ENCODE results near the gene INTS12. TPM values are rescaled to one million over a fixed set of nuclear protein-coding genes. Genes with fewer than 3 reads are reported as not detected.

The INTS12 gene
- total and polyA plus RNA-seq, 10 of the 15 experiments (the other 5 are each of a cell fraction or from before 2014, with no cell fraction given), result 24.2 to 52.4 (median 37.3) TPM

DNA sequence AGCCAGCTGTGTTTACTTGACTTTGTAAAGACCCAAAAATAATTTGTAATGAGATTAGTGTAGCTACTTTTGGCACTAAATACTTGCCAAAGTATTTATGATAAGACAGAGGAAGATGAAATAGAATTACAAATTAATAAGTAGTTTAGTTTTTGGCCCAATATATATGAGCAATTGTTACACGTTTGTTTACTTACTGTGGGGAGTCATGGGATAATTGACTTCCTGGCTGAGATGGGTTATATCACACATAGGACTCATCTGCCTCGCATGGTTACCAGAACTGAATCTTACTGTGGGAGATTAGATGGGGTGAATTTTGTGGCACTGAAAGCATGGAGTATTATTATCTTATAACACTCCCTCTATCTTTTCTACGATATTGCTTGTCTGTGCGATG lies 66.6 kb downstream of the INTS12 start:
- in situ Hi-C loops (cut with MboI), result no loop called here
- SMC1A ChIA-PET (ENCODE audit: uncharacterized antibody, unreplicated experiment), result interaction anchor here (1.0 kb wide), 1 partner anchor 15 kb away, joined by 3 read pairs; no protein-coding TSS in a partner anchor
- H3K27me3 ChIP-seq (replicated peaks in 1 of 2; ENCODE audit: control insufficient read depth in 2 of 2, insufficient read depth in 2 of 2, low read length in 1 of 2), result no peaks in the 10 kb centered on the region
- DNase-seq (ENCODE audit: low read depth, low spot score) (no peak), ATAC-seq (no peak), FAIRE-seq (no peak)
- H3K79me2 ChIP-seq (ENCODE audit: control insufficient read depth, insufficient read depth, low read length), result no peaks in the 10 kb centered on the region
- POLR2A ChIA-PET, result interaction anchor here (0.7 kb wide), 1 partner anchor 17 kb away, joined by 3 read pairs; no protein-coding TSS in a partner anchor
- H3K9ac ChIP-seq (ENCODE audit: control insufficient read depth, insufficient read depth, low read length), result no peak overlapping the region
- H3K9me3 ChIP-seq (replicated peaks; ENCODE audit: control insufficient read depth, insufficient read depth, low read length), result no peaks in the 10 kb centered on the region
- H3K27ac ChIP-seq (ENCODE audit: control insufficient read depth, insufficient read depth), result no peak overlapping the region
- intact Hi-C loops (cut with micrococcal nuclease; ENCODE audit: unreplicated experiment), result no loop called here
- no peaks in the 10 kb centered on the region for H3K4me1 ChIP-seq (ENCODE audit: control insufficient read depth, insufficient read depth, low read length)
- no peak overlapping the region for H3K4me3 ChIP-seq
- no peaks in the 10 kb centered on the region for H3K36me3 ChIP-seq (ENCODE audit: control insufficient read depth in 2 of 2, insufficient read depth in 2 of 2, low read length in 1 of 2)
- RAD21 ChIA-PET (ENCODE audit: unreplicated experiment), result interaction anchor here (0.6 kb wide), 1 partner anchor 56 kb away, joined by 3 read pairs; no protein-coding TSS in a partner anchor
- TF ChIP-seq STAT3 (IDR thresholded peaks at IDR 0.05; ENCODE audit: low read depth, low read length) (no peak), STAT1 (conservative IDR thresholded peaks at IDR 0.05) (no peak), ZBED1 (IDR thresholded peaks at IDR 0.05; ENCODE audit: borderline replicate concordance) (no peak), SUPT20H (IDR thresholded peaks at IDR 0.05; ENCODE audit: borderline replicate concordance, control insufficient read depth, low read depth, low read length) (no peak), FOS (IDR thresholded peaks at IDR 0.05; ENCODE audit: borderline replicate concordance, extremely low read depth, insufficient read length) (no peak), MYB (IDR thresholded peaks at IDR 0.05; ENCODE audit: borderline replicate concordance, low read depth, low read length) (no peak), MEF2B (IDR thresholded peaks at IDR 0.05; ENCODE audit: partially characterized antibody, poor library complexity, severe bottlenecking) (no peak), POLR2AphosphoS2 (IDR thresholded peaks at IDR 0.05; ENCODE audit: low read depth, low read length) (no peak)
- TF ChIP-seq, protein P1, sequence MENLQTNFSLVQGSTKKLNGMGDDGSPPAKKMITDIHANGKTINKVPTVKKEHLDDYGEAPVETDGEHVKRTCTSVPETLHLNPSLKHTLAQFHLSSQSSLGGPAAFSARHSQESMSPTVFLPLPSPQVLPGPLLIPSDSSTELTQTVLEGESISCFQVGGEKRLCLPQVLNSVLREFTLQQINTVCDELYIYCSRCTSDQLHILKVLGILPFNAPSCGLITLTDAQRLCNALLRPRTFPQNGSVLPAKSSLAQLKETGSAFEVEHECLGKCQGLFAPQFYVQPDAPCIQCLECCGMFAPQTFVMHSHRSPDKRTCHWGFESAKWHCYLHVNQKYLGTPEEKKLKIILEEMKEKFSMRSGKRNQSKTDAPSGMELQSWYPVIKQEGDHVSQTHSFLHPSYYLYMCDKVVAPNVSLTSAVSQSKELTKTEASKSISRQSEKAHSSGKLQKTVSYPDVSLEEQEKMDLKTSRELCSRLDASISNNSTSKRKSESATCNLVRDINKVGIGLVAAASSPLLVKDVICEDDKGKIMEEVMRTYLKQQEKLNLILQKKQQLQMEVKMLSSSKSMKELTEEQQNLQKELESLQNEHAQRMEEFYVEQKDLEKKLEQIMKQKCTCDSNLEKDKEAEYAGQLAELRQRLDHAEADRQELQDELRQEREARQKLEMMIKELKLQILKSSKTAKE (IDR thresholded peaks at IDR 0.05; ENCODE audit: low read depth, poor library complexity, severe bottlenecking), result no peak
- TF ChIP-seq, protein P2, sequence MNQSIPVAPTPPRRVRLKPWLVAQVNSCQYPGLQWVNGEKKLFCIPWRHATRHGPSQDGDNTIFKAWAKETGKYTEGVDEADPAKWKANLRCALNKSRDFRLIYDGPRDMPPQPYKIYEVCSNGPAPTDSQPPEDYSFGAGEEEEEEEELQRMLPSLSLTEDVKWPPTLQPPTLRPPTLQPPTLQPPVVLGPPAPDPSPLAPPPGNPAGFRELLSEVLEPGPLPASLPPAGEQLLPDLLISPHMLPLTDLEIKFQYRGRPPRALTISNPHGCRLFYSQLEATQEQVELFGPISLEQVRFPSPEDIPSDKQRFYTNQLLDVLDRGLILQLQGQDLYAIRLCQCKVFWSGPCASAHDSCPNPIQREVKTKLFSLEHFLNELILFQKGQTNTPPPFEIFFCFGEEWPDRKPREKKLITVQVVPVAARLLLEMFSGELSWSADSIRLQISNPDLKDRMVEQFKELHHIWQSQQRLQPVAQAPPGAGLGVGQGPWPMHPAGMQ (IDR thresholded peaks at IDR 0.05; ENCODE audit: borderline replicate concordance), result no peak
- TF ChIP-seq, protein P3, sequence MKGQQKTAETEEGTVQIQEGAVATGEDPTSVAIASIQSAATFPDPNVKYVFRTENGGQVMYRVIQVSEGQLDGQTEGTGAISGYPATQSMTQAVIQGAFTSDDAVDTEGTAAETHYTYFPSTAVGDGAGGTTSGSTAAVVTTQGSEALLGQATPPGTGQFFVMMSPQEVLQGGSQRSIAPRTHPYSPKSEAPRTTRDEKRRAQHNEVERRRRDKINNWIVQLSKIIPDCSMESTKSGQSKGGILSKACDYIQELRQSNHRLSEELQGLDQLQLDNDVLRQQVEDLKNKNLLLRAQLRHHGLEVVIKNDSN (IDR thresholded peaks at IDR 0.05; ENCODE audit: borderline replicate concordance, extremely low read length, insufficient read depth, low read depth, low read length), result no peak
- TF ChIP-seq, protein P4, sequence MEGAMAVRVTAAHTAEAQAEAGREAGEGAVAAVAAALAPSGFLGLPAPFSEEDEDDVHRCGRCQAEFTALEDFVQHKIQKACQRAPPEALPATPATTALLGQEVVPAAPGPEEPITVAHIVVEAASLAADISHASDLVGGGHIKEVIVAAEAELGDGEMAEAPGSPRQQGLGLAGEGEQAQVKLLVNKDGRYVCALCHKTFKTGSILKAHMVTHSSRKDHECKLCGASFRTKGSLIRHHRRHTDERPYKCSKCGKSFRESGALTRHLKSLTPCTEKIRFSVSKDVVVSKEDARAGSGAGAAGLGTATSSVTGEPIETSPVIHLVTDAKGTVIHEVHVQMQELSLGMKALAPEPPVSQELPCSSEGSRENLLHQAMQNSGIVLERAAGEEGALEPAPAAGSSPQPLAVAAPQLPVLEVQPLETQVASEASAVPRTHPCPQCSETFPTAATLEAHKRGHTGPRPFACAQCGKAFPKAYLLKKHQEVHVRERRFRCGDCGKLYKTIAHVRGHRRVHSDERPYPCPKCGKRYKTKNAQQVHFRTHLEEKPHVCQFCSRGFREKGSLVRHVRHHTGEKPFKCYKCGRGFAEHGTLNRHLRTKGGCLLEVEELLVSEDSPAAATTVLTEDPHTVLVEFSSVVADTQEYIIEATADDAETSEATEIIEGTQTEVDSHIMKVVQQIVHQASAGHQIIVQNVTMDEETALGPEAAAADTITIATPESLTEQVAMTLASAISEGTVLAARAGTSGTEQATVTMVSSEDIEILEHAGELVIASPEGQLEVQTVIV (IDR thresholded peaks at IDR 0.05; ENCODE audit: borderline replicate concordance, partially characterized antibody), result no peak
- TF ChIP-seq, protein P5, sequence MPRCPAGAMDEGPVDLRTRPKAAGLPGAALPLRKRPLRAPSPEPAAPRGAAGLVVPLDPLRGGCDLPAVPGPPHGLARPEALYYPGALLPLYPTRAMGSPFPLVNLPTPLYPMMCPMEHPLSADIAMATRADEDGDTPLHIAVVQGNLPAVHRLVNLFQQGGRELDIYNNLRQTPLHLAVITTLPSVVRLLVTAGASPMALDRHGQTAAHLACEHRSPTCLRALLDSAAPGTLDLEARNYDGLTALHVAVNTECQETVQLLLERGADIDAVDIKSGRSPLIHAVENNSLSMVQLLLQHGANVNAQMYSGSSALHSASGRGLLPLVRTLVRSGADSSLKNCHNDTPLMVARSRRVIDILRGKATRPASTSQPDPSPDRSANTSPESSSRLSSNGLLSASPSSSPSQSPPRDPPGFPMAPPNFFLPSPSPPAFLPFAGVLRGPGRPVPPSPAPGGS (IDR thresholded peaks at IDR 0.05; ENCODE audit: borderline replicate concordance, insufficient read depth, low read depth, low read length, poor library complexity, severe bottlenecking), result no peak
- 87% methylated on average over 4 of the region's 4 CpGs for WGBS (ENCODE audit: insufficient coverage, insufficient replicate concordance, low lambda C conversion rate, missing lambda C conversion rate)
- BruUV-seq (replicated peaks), result no TSS peak
- CTCF ChIA-PET, result no interaction called here
- H4K20me1 ChIP-seq (ENCODE audit: control insufficient read depth, insufficient read depth), result no peaks in the 10 kb centered on the region
- H2AFZ ChIP-seq (ENCODE audit: control insufficient read depth, low read depth, low read length), result no peak overlapping the region
- H3K4me2 ChIP-seq (ENCODE audit: control insufficient read depth, insufficient read depth), result no peak overlapping the region
